ENCODE data around the gene STRAP.

The STRAP gene

GRCh38 chr12:15879413-15879812 is 2.8 kb upstream of the STRAP start:
- no peak overlapping the region for H3K4me3 ChIP-seq (ENCODE audit: low read depth, low read length)
- in situ Hi-C loops (cut with HindIII; ENCODE audit: low sequenced_read_pairs): no loop called here
- no peak for DNase-seq (ENCODE audit: low read depth)
- no peak for TF ChIP-seq CTCF (IDR thresholded peaks at IDR 0.05; ENCODE audit: low read depth, low read length, missing control alignments)

- TF ChIP-seq CTCF (IDR thresholded peaks at IDR 0.05; ENCODE audit: low read depth, low read length, missing control alignments): no peak
- no peak overlapping the region for H3K4me3 ChIP-seq (ENCODE audit: low read depth, low read length)
- in situ Hi-C loops (cut with HindIII; ENCODE audit: low sequenced_read_pairs): no loop called here
- DNase-seq (ENCODE audit: low read depth): no peak
Observed at GRCh38 chr12:15880721-15881120, 1.5 kb upstream of the STRAP start.

GRCh38 chr12:15883536-15883935 is 1.3 kb downstream of the STRAP start:
- H3K4me3 ChIP-seq (ENCODE audit: low read depth, low read length): peak overlapping the region; percentile 97
- in situ Hi-C loops (cut with HindIII; ENCODE audit: low sequenced_read_pairs): no loop called here
- no peak for DNase-seq (ENCODE audit: low read depth)
- no peak for TF ChIP-seq CTCF (IDR thresholded peaks at IDR 0.05; ENCODE audit: low read depth, low read length, missing control alignments)

- TF ChIP-seq CTCF (IDR thresholded peaks at IDR 0.05; ENCODE audit: low read depth, low read length, missing control alignments): no peak
- in situ Hi-C loops (cut with HindIII; ENCODE audit: low sequenced_read_pairs): no loop called here
- no peak overlapping the region for H3K4me3 ChIP-seq (ENCODE audit: low read depth, low read length)
- DNase-seq (ENCODE audit: low read depth): peak; percentile 42
Observed at GRCh38 chr12:15886372-15887042, 4.3 kb downstream of the STRAP start.

- in situ Hi-C loops (cut with HindIII; ENCODE audit: low sequenced_read_pairs): no loop called here
- no peak overlapping the region for H3K4me3 ChIP-seq (ENCODE audit: low read depth, low read length)
- no peak for DNase-seq (ENCODE audit: low read depth)
- no peak for TF ChIP-seq CTCF (IDR thresholded peaks at IDR 0.05; ENCODE audit: low read depth, low read length, missing control alignments)
Observed at GRCh38 chr12:15887043-15887817, 5.0 kb downstream of the STRAP start.

GRCh38 chr12:15892645-15893259 is 10.6 kb downstream of the STRAP start:
- in situ Hi-C loops (cut with HindIII; ENCODE audit: low sequenced_read_pairs): no loop called here
- no peak for TF ChIP-seq CTCF (IDR thresholded peaks at IDR 0.05; ENCODE audit: low read depth, low read length, missing control alignments)
- DNase-seq (ENCODE audit: low read depth): no peak
- no peak overlapping the region for H3K4me3 ChIP-seq (ENCODE audit: low read depth, low read length)

All from astrocyte of the cerebellum (primary cell).